Smooth muscle cell (in vitro differentiated cells): Measurements from ENCODE around the gene CEP85. TPM values are rescaled to one million over a fixed set of nuclear protein-coding genes. Genes with fewer than 3 reads are reported as not detected.

Source experiments
- DNase-seq: peaks from one replicate; lab custom pipeline; 2025; ENCODE audit not compliant: unreplicated experiment; lab: John Stamatoyannopoulos, UW
- H2AFZ ChIP-seq: fragments of 200-600 bp; sonication (generic); 2 replicates; pipeline ENCODE4 v1.6.0; 2016; ENCODE audit warnings: antibody characterized with exemption, low read depth, mild to moderate bottlenecking
- H3F3A ChIP-seq: fragments of 200-600 bp; sonication (generic); 2 replicates; pipeline ENCODE4 v1.6.0; 2017; ENCODE audit warnings: antibody characterized with exemption, low read depth
- H3K27ac ChIP-seq: fragments of 200-600 bp; sonication (generic); 2 replicates; pipeline ENCODE4 v1.5.1; 2016; ENCODE audit warnings: low read depth, mild to moderate bottlenecking
- H3K27me3 ChIP-seq: fragments of 200-600 bp; sonication (generic); 2 replicates; pipeline ENCODE4 v1.6.1; 2016; ENCODE audit warnings: low read depth, mild to moderate bottlenecking
- H3K36me3 ChIP-seq: fragments of 200-600 bp; sonication (generic); 2 replicates; pipeline ENCODE4 v1.5.1; 2016; ENCODE audit warnings: low read depth
- H3K4me1 ChIP-seq: fragments of 200-600 bp; sonication (generic); 2 replicates; pipeline ENCODE4 v1.5.1; 2016; ENCODE audit warnings: low read depth
- H3K4me2 ChIP-seq: fragments of 200-600 bp; sonication (generic); 2 replicates; pipeline ENCODE4 v1.6.0; 2016; ENCODE audit warnings: mild to moderate bottlenecking
- H3K4me3 ChIP-seq: fragments of 200-600 bp; sonication (generic); 2 replicates; pipeline ENCODE4 v1.5.1; 2016; ENCODE audit warnings: mild to moderate bottlenecking
- H3K79me2 ChIP-seq: fragments of 200-600 bp; sonication (generic); 2 replicates; pipeline ENCODE4 v1.6.0; 2016; ENCODE audit warnings: low read depth, mild to moderate bottlenecking
- H3K9ac ChIP-seq: fragments of 200-600 bp; sonication (generic); 2 replicates; pipeline ENCODE4 v1.6.0; 2016; ENCODE audit warnings: low read depth
- H3K9me3 ChIP-seq: fragments of 200-600 bp; sonication (generic); replicated peaks from 2 replicates; pipeline ENCODE4 v1.5.1; 2016; ENCODE audit warnings: low read depth
- H4K20me1 ChIP-seq: fragments of 200-600 bp; sonication (generic); 2 replicates; pipeline ENCODE4 v1.6.0; 2016; ENCODE audit warnings: low read depth
- CTCF ChIP-seq: fragments of 200-600 bp; sonication (generic); IDR thresholded peaks from 2 replicates; pipeline ENCODE4 v1.5.1; 2017; ENCODE audit warnings: borderline replicate concordance, mild to moderate bottlenecking, antibody characterized with exemption; ENCODE audit not compliant: insufficient read depth, poor library complexity, severe bottlenecking
- WGBS: methylation state at CpG from one replicate; pipeline ENCODE4 v1.1.7; 2016; ENCODE audit warnings: low lambda C conversion rate; 5-methylcytosine and 5-hydroxymethylcytosine counted together
- polyA plus RNA-seq: library from polyadenylated mRNA; unstranded; fragments of >200 nt; fragmentation: Nextera tagmentation; extraction: Ambion mirVana; gene quantifications from 2 replicates; pipeline ENCODE4 v1.2.1, GENCODE V29; 2016
- total RNA-seq: library from RNA; depleted of rRNA; stranded (reverse); fragments of >200 nt; gene quantifications from 2 replicates; pipeline ENCODE4 v1.2.3, GENCODE V29; 2014

The CEP85 gene
- total and polyA plus RNA-seq, 2 experiments from 2014 or later: 6.0 to 8.0 TPM

GRCh38 chr1:26317146-26317545 is 83.1 kb downstream of the CEP85 start:
- no peaks in the 10 kb centered on the region for H3K79me2 ChIP-seq
- no peak overlapping the region for H3K4me2 ChIP-seq
- WGBS: 94% methylated on average over 2 of the region's 2 CpGs
- no peak overlapping the region for H3K4me3 ChIP-seq
- H3K27ac ChIP-seq: no peak overlapping the region
- TF ChIP-seq CTCF: no peak
- H3K4me1 ChIP-seq: peaks cover 6% of the 10 kb centered on the region
- no peak overlapping the region for H3K9ac ChIP-seq
- no peaks in the 10 kb centered on the region for H3F3A ChIP-seq
- no peak overlapping the region for H2AFZ ChIP-seq
- no peak for DNase-seq
- H3K36me3 ChIP-seq: no peaks in the 10 kb centered on the region
- no peaks in the 10 kb centered on the region for H3K9me3 ChIP-seq
- no peaks in the 10 kb centered on the region for H4K20me1 ChIP-seq
- H3K27me3 ChIP-seq: no peaks in the 10 kb centered on the region

GRCh38 chr1:26317612-26318337 is 83.8 kb downstream of the CEP85 start, which contains the start of gene CD52:
CD52 (plus strand) TSS chr1:26317958; CDS start chr1:26318018, 60 bp downstream.
- Histone ChIP-seq H3K4me1 (peaks cover 6% of the 10 kb centered on the region), H4K20me1 (no peaks in the 10 kb centered on the region), H3K27me3 (no peaks in the 10 kb centered on the region), H3K9me3 (no peaks in the 10 kb centered on the region), H3K4me3 (no peak within 1 kb of the TSS), H3F3A (no peaks in the 10 kb centered on the region), H3K9ac (no peak within 1 kb of the TSS), H3K36me3 (no peaks in the 10 kb centered on the region), H2AFZ (no peak within 1 kb of the TSS), H3K4me2 (no peak within 1 kb of the TSS), H3K27ac (no peak within 1 kb of the TSS), H3K79me2 (no peaks in the 10 kb centered on the region)
- 80% methylated on average over 12 of the region's 12 CpGs for WGBS
- DNase-seq: no peak
- TF ChIP-seq CTCF: no peak

DNA sequence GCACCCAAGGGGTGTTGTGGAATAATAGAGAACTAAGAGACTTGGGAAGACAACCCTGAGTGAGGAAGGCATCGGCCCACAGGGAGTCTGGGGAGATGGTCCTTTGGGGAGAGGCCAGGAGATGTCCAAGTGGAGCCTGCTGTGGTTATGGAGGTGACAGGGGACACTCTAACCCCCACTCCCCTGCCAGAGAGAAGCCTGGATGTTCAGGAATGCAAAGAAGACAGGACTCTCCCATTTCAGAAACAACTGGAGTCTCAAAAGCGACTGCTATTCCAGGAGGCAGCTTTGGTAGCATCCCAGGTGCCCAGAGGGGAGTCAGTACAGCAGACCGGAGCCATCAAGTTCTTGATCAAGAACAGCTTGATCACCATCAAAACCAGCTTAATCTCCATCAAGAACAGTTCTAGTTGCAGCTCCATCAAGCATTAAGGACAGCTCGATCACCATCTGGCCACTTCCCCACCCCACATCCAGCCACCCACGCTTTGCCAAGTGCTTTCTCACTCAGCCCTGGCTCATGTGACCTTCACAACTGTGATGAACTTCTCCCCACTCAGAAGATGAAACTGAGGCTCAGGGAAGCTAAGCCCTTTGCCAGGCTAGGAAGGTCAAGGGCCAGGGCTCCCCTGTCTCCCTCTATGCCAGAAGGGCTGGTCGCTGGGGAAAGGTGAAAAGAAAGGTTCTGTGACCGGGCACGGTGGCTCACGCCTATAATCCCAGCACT is 84.5 kb downstream of the CEP85 start:
- Histone ChIP-seq H3K27ac (no peak overlapping the region), H3K4me1 (peaks cover 6% of the 10 kb centered on the region), H3K27me3 (no peaks in the 10 kb centered on the region), H3K4me2 (no peak overlapping the region), H4K20me1 (no peaks in the 10 kb centered on the region), H3F3A (no peaks in the 10 kb centered on the region), H3K36me3 (no peaks in the 10 kb centered on the region), H3K9ac (no peak overlapping the region), H3K9me3 (no peaks in the 10 kb centered on the region), H2AFZ (no peak overlapping the region), H3K79me2 (no peaks in the 10 kb centered on the region), H3K4me3 (no peak overlapping the region)
- no peak for TF ChIP-seq CTCF
- 92% methylated on average over 9 of the region's 9 CpGs for WGBS
- DNase-seq: no peak
